NCI-H1930 (cell line): ENCODE results near the gene HSFX3.
"Not testable (repeated sequence)": the region's sequence is repeated elsewhere in the genome, so short reads cannot be mapped to it uniquely, and the experiment has no call there.

Source experiments
- DNase-seq, 2 experiments: peaks; one replicate each; lab custom pipeline; 2025; lab: John Stamatoyannopoulos, UW

The HSFX3 gene, protein sequence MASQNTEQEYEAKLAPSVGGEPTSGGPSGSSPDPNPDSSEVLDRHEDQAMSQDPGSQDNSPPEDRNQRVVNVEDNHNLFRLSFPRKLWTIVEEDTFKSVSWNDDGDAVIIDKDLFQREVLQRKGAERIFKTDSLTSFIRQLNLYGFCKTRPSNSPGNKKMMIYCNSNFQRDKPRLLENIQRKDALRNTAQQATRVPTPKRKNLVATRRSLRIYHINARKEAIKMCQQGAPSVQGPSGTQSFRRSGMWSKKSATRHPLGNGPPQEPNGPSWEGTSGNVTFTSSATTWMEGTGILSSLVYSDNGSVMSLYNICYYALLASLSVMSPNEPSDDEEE

DNA sequence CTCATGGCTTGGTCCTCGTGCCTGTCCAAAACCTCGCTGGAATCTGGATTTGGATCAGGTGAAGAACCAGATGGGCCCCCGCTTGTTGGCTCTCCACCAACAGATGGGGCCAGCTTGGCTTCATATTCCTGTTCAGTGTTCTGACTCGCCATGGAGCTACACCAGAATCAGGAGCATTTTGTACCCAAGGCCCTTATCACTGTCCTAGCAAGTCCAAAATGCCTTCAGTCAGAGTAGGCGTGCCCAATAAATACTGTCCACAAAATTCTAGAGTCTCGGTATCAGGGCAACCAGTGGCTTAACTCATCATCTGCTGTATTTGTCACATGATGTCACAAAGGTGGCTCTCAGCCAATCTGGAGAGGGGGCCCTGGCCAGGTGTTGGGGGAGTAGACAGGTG, at the start of gene HSFX3:
HSFX3 (minus strand) TSS at position 224 of the 400 bp plus-strand sequence; CDS start at position 152, 72 bp downstream.
- not testable (repeated sequence) for DNase-seq

DNA sequence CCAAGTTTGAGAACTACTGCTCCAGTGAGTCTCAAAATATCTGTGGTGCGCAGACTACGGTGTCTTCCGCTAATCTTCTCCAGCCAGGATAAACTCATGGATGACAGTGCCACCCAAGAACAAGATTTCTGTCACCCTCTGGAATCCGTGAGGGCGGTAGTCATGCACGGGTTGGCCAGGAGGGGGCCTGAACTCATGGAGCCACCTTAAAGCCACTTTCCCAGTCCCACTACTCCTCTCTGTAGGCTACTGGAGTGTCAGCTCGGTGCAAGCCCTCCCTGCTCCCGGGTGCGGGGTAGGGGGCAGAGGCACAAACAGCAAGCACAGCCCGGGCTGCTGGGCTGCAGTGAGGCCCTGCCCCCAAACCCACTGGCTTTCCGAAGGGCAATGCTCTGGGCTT, 48.9 kb upstream of the HSFX3 start:
- DNase-seq = not testable (repeated sequence)

DNA sequence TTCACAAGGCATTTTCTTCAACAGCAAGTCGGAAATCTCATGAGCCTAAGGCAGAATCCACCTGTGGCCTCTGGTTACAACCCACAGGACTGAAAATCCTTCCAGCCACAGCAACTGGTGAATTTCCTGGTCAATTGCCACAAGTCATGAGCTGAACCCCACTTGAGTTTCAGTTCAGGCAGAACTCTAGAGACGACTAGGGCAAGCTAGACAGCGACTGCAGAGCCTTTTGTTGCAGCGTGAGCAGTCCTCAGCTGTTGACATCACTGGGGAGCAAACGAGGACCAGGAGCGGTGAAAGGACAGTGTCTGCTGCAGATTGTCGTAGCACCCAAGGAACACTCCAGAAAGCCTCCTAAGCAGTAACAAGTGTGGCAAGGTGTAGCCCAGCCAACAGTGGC, 46.2 kb upstream of the HSFX3 start:
- DNase-seq = not testable (repeated sequence)

DNA sequence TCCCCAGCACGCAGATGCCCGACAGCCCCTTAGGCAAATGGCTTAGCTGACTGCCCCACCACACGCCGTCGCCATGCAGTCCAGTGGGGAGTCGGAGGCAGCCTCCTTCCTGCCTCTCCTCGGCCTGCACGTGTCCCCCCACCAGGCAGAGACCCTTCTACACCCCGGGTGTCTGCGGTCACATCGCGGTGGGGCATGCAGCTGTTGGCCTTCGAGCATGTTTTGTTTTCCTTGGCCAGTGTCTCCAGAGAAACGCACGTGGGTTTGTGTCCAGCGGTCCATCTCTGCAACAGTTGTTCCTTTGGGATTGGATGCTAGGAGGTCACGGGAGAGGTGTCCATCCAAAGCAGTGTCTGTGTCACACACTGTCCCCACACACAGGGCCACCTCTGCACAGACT, 45.5 kb upstream of the HSFX3 start, which contains the start of gene HSFX2:
HSFX2 (minus strand) TSS at position 101 of the 400 bp plus-strand sequence. CDS start 614 bp downstream, outside the sequence.
- DNase-seq = not testable (repeated sequence)

DNA sequence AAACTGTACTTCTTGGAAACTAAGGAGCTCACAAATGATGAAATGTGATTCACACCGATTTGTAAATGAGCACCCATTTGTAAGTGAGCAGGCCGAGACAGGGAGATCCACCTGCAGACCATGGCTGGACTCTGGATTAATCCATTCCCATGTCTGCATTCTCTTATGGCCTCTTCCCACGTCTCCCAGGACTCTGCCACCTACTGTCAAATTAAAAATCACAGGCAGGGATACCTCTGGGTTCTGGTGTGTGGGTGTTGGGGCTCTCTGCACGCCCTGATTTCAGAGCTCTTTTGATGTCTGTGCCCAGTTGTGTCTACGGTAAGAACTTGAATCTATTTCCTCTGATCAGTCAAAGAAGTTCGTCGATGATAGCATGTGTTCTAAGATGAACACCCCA, 41.3 kb upstream of the HSFX3 start:
- not testable (repeated sequence) for DNase-seq

DNA sequence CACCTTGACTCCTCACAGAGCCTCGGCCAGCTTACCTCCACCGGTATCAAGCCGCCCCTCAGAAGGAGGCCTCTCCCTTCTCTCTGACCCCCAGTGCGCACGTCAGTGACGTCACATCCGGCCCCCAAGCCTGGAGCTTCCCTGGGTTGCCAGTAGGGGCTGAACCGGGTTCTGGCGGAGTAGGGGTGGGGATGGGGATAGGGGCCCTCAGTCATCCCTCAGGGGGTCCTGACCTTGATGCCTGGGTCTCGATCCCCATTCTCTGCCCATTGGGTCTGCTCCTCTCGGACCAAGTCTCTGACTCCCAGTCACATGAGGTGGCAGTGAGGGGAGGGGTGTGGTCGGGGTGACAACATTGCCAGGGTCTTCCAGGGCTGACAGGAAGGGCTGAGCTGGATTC, 37.6 kb upstream of the HSFX3 start, which contains the start of gene MAGEA9B:
MAGEA9B (minus strand) TSS at position 101 of the 400 bp plus-strand sequence. CDS start 4,280 bp downstream, outside the sequence.
- not testable (repeated sequence) for DNase-seq

DNA sequence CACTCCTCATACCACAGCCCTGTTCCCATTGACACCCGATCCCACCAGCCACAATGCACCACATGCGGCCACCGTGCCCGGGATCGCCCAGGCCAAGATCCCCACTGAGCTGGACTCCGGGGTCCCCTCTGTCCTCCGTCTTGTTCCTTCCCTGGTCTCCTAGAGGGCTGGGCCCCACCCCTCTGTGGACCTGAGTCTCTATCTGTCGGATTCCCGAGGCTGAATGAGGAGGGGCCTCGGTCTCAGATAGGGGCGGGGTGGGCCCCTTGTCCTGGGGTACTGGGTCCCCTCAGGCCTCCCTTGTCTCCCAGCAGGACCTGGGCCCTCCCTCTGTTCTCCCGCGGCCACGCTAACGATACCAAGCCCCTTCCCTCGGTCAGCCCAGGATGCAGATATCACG, 35.9 kb upstream of the HSFX3 start:
- not testable (repeated sequence) for DNase-seq

DNA sequence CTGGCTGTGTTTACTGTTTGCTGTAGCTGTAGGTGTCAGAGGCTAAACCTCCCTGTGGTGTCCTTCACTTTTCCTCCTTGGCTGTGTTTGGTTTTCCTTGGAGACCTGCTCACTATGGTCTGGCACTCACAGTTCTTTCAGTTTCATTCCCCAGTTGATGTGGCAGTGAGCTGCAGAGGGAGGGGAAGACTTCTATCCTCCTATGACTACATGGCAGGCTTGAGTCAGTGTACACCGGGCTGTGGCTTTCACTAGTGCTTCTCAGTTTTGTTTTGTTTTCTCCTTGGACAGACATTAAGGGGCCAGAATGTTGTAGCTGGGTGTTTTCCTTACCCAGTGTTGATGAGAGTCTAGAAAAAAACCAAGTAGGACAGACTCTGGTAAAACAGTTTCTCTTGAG, 23.7 kb upstream of the HSFX3 start:
- not testable (repeated sequence) for DNase-seq

DNA sequence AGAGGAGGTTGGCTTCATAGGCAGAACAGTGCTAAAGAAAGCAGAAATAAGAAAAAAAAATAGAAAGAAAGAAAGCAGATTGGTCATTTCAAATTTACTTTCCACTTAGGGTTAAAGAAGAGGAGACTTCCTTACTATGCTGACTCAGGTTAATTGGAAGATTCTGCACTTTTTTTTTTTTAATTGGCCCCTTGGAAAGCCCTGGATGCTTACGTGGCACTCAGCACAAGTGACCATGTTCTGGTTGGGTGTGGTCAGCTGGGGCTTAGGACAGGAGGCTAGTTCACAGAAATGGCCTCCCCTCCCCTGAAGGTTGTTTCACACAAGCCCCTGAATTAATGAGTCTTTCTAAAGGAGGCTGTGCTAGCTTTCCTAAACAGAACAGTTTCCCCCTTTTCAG, 23.0 kb upstream of the HSFX3 start:
- DNase-seq = no peak

DNA sequence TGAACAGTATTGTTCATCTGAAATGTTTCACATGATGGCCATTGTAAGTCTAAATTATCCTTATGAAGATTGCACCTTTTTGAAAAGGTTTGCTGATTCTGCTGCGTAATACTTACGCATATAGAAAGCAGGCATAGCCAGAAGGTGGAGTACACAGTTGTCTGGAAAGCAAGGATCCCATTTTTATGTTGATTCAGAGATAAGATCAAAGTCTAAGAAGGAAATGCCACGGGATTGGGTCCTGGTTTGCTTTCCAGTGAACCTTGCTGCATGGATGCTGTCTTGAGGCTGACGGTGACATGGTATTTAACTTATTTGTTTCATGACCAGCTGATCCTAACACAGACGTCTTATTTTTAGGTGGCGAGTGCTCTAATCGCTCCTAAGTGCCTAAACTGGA, 22.0 kb upstream of the HSFX3 start:
- no peak for DNase-seq

DNA sequence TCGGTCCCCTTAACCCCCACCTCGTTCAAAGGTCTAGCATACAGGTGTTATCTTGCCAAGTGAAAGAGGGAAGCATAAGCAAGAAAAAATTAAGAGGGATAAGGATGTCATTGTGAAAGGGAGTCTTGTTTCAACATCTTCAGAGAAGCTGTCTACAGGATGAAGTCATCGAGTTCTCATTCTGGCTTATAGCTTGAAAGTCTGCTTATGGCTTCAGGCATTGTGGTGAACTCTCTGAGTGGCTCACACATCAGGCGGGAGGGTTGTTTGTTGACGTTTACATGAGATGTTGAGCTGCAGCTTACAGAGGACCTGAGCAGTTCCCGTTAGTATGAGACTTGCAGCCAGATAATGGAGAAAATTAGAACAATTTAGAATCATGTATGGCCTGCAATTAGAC, 20.9 kb upstream of the HSFX3 start:
- no peak for DNase-seq

DNA sequence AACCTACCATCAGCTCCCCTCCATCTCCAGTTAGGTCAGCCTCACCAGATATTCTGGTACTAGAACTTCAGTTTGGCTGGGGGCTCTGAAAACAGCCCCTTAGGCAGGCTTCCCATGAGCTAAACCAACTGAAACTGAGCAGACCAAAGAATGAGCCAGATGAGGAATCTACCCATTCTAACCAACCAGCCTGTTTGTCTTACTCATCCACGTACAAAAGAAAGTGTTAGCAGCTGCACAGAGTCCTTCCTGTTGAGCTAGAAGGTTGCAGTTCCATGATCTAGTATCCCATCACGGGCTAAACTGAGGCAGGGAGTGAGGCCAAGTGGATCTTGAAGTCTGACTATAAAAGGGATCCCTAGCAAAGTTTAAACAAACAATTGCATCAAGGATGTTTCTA, 20.0 kb upstream of the HSFX3 start:
- DNase-seq = no peak

DNA sequence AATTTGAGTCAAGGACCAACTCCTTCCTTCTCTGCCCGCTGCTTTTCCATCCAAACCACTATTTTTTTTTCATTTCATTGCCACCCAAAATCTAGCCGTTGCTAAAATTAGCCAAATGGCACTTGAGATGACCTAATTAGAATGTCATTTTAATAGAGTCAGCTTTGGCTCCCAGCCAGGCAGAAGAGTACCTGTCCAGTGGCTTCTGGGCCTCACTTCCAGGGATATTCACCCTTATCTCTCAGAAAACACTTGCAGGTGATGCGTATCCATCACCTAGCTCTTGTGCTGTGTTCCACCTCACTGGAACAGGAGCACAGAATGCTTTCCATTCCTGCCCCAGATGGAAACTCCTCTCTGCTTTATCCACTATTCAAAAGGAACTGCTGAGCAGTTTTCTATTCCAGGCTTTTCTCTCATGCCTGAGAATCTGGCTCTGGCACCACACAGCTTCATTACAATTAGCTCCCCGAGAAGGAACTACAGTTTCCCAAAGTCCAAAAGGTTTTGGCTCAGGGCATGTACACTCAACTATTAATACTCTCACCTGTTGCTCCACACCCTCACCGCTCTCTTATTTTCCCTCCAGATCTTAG, 19.1 kb upstream of the HSFX3 start:
- DNase-seq = no peak

DNA sequence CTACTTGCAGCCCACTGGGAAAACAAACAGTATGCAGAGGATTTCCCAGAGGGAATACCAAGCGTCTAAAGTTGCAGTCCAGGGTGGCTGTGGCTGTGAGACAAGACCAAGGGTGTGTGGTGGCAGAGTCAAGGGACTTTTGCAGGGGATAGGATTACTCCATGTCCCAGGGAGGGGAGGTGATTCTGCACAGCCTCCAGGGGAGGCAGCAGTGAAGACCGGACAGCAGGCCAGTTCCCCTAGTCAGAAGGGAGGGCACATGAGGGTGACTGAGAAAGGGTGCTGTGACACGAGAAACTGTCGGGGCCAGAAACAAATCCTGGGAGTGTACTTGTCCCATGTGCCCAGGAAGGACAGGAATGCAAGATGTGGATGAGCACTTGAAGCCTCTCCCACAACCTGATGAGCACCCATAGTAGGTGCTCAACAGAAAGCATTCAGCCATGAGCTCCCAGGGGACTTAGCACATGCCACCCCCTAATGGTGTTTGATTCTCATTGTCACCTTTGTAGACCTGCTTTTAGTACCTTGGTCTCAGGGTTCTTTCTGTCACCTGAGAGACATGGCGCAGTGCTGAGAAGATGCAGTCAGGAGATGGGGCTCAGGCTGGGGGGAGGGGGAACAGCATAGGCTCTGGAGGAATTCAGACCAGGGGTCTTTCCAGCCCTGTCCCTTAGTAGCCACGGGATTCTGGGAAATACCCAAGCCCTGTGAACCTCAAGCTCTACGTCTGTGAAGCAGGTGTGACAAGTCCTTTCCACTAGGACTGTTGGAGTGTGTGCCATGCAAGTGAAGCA, 18.1 kb upstream of the HSFX3 start:
- no peak for DNase-seq

DNA sequence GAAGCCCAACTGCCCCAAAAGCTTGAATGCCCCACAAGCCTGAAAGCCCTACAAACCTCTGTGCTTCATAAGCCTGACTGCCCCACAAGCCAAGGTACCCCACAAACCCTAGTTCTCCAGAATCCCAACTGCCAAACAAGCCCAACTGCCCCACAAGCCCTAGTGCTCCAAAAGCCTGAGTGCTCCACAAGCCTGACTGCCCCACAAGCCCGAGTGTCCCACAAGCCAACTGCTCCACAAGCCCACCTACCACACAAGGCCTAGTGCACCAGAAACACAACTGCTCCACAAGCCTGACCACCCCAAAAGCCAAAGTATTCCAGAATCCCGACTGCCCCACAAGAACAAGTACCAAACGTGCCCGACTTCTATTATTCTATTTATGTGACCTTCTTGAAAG, 13.6 kb upstream of the HSFX3 start:
- no peak for DNase-seq

DNA sequence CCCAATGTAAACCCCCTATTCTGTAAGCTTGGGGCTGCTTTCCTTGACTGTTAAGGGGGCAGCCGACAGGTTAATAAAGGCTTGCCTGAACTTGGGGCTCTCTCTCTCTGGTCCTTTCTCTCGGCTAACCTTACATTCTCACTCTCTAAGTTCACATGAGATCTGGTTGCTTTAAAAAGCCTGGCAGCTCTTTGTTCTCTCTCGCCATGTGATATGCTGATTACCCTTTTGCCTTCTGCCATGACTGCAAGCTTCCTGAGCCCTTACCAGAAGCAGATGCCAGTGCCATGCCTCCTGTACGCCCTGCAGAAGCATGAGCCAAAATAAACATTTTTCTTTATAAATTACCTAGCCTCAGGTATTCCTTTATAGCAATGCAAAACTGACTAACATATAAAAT, 5.5 kb upstream of the HSFX3 start:
- DNase-seq = not testable (repeated sequence)

DNA sequence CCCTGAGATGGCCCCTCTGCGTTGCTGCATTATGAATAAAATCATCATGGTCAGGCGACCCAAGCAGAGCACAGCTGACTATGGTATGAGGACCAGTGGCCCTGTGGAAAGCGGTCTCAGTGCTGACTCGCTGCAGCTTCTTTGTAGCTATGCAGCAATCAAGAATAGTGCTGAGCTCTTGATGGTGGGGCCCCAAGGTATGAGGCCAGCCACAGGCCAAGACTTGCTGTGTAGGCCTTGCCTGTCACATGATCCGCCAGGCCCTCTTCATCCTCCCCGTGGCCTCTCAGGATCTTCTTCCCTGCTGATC, 2.2 kb upstream of the HSFX3 start:
- not testable (repeated sequence) for DNase-seq

DNA sequence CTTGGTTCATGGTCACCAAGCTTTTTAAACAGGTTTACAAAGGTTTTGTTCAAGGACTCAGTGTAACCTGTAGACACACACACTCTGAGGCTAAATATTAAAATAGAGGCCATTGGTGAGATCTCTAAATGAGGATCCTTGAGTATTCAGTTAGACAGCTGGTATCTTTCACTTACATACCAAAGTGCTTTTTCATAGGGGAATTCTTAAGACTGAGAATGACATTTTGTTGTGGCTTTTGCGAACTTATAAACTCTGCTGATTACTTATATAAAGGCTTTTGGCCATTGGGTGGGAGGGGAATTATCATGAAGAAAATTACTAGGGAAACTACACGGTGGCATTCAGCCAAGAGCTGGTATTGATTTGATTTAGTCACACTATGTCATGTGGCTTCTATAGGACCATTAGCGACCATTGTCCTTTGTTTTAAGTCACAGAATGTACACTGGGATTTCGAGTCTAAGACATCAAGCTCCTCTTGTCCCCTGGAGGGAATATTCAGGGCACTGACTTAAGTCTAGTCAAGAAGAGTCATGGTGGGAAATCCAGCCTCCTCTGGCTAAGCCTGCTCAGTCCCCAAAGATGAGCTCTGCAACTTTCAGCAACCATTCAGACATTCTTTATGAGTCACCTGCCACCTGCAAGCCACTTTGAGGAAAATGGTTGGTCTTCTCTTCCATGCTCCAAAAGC, 1.7 kb upstream of the HSFX3 start:
- not testable (repeated sequence) for DNase-seq

DNA sequence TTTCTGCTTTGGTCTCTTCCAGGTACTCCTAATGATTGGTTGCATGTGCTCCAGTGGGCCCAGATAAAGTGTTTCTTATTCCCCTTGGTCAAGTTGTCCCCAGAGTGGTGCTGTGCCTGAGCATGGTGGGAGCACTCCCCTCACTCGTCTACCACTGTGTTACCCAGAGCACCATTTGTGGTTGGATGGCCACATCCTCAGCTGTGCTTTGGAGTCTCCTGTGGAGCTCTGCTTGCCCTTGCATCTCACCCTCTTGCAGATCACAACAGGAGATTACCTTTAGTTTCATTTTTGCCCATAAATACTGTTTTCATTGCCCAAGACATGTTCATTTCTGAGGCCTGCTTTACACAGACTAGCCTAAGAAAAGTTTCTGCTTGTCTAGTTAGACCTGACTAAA, 730 bp upstream of the HSFX3 start:
- not testable (repeated sequence) for DNase-seq

DNA sequence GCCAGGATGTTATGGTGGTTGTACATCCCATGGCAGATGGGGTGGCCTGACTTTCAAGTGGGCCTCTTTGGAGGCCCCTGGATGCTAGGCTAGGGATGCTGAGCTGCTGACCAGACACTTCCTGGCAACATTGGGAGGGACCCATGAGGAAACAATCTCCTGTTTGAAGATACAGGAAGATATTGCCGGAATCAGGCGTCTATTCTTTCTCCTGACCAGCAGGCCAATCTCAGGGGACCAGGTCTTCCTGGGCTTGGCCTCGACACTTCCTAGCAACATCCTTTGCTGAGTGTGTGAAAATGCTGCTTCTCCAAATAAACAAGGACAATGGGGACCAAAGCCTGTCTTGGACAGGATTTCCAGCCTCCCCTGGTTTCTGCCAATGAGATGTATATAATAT, 1.9 kb downstream of the HSFX3 start:
- DNase-seq = not testable (repeated sequence)

DNA sequence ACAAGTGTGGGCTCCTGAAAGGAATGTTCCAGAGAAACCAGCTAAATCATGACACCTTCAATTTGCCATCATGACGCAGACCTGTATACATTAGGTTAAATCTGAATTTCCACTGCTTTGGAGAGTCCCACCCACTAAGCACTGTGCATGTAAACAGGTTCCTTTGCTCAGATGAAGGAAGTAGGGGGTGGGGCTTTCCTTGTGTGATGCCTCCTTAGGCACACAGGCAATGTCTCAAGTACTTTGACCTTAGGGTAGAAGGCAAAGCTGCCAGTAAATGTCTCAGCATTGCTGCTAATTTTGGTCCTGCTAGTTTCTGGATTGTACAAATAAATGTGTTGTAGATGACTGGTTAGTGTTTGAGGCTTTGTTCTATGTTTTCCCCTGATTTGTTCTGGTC, 2.8 kb downstream of the HSFX3 start:
- not testable (repeated sequence) for DNase-seq
